SK-N-DZ (cell line): Measurements from ENCODE around the gene HORMAD2.

Experiments
- DNase-seq: peaks from one replicate; pipeline ENCODE4 v3.0.0-alpha.2; 2015; ENCODE audit warnings: low spot score

The HORMAD2 gene

GRCh38 chr22:30161051-30161469, 80.8 kb downstream of the HORMAD2 start:
- no peak for DNase-seq

- DNase-seq, result no peak
These were observed 87.0 kb downstream of the HORMAD2 start for GRCh38 chr22:30167296-30167695.

- DNase-seq, result no peak
These were observed 87.5 kb downstream of the HORMAD2 start for GRCh38 chr22:30167734-30168133.

- no peak for DNase-seq
These were observed 88.7 kb downstream of the HORMAD2 start for GRCh38 chr22:30169002-30169401.

- DNase-seq, result no peak
These were observed 89.9 kb downstream of the HORMAD2 start for GRCh38 chr22:30170129-30170528.

- no peak for DNase-seq
These were observed 90.7 kb downstream of the HORMAD2 start for GRCh38 chr22:30171008-30171407.

- DNase-seq, result no peak
These were observed 95.5 kb downstream of the HORMAD2 start for GRCh38 chr22:30175690-30176288.

GRCh38 chr22:30176431-30176830, 96.2 kb downstream of the HORMAD2 start:
- no peak for DNase-seq

- DNase-seq, result no peak
These were observed 98.2 kb downstream of the HORMAD2 start for GRCh38 chr22:30178181-30179126.

GRCh38 chr22:30180616-30181015, 100.4 kb downstream of the HORMAD2 start:
- no peak for DNase-seq

GRCh38 chr22:30181459-30182349, 101.4 kb downstream of the HORMAD2 start:
- DNase-seq, result no peak

GRCh38 chr22:30182350-30182745, 102.1 kb downstream of the HORMAD2 start:
- no peak for DNase-seq

GRCh38 chr22:30182815-30183214, 102.6 kb downstream of the HORMAD2 start:
- DNase-seq, result no peak

GRCh38 chr22:30183271-30183670, 103.0 kb downstream of the HORMAD2 start:
- DNase-seq, result no peak

- no peak for DNase-seq
These were observed 103.6 kb downstream of the HORMAD2 start for GRCh38 chr22:30183861-30184278.

- DNase-seq, result no peak
These were observed 104.9 kb downstream of the HORMAD2 start for GRCh38 chr22:30185129-30185528.

- DNase-seq, result no peak
These were observed 105.3 kb downstream of the HORMAD2 start for GRCh38 chr22:30185549-30185948.

- DNase-seq, result no peak
These were observed 105.8 kb downstream of the HORMAD2 start for GRCh38 chr22:30186041-30186440.

GRCh38 chr22:30186510-30186909, 106.2 kb downstream of the HORMAD2 start:
- no peak for DNase-seq

GRCh38 chr22:30187094-30187493, 106.8 kb downstream of the HORMAD2 start:
- DNase-seq, result no peak

GRCh38 chr22:30187529-30188407, 107.5 kb downstream of the HORMAD2 start:
- DNase-seq, result no peak
